Measurements from ENCODE around the gene IL15RA. TPM values are rescaled to one million over a fixed set of nuclear protein-coding genes. Genes with fewer than 3 reads are reported as not detected.

Gene IL15RA
- total RNA-seq, 1 donor from 2014 or later, result 0.48 TPM

- TF ChIP-seq, protein P1, sequence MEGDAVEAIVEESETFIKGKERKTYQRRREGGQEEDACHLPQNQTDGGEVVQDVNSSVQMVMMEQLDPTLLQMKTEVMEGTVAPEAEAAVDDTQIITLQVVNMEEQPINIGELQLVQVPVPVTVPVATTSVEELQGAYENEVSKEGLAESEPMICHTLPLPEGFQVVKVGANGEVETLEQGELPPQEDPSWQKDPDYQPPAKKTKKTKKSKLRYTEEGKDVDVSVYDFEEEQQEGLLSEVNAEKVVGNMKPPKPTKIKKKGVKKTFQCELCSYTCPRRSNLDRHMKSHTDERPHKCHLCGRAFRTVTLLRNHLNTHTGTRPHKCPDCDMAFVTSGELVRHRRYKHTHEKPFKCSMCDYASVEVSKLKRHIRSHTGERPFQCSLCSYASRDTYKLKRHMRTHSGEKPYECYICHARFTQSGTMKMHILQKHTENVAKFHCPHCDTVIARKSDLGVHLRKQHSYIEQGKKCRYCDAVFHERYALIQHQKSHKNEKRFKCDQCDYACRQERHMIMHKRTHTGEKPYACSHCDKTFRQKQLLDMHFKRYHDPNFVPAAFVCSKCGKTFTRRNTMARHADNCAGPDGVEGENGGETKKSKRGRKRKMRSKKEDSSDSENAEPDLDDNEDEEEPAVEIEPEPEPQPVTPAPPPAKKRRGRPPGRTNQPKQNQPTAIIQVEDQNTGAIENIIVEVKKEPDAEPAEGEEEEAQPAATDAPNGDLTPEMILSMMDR (IDR thresholded peaks at IDR 0.05; ENCODE audit: unreplicated experiment), result no peak
Observed at GRCh38 chr10:5945190-5945509, 32.2 kb downstream of the IL15RA start.

DNA sequence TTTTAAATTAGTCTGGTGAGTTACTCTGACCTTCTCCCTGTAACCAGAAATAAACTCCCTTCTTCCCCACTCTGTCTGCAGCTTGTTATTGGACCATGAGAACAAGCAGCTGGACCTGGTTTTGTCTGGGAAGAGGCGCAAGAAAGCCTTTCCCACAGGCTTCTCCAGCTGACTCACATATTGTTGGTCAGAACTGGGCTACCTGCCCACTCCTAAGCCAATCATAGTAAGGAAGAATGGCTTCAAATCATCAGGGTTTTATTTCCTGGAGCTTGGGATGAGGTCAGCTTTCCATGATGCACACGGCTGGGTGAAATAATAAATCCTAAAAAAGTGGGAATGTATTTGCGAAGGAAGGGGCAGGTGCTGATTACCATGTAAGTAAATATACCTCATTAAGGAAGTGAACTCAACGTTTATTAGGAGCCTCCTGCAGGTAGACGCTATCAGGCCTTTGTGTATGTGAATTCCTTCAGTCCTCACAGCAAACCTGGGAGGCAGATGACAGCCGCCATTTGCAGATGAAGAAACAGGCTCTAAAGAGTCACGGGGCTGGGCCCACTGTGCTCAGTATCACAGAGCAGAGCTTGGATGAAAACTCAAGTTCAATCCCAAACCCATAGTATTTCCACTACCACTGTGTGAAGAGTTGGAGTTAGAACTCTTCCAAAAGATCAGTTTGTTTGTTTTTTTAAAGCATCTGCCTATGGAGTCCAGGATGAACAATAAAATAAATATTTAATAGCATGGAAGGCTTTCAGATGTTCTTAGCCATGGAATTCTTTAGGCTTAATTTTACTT, 32.8 kb downstream of the IL15RA start:
- H3K36me3 Mint-ChIP-seq (ENCODE audit: insufficient read depth), result no peaks in the 10 kb centered on the region
- no peak for DNase-seq (ENCODE audit: low spot score, unreplicated experiment)
- H3K27me3 Mint-ChIP-seq, result peaks cover 22% of the 10 kb centered on the region
- H3K27ac Mint-ChIP-seq, result peak overlapping the region; percentile 90
- H3K4me1 Mint-ChIP-seq (ENCODE audit: low read depth), result peaks cover 5% of the 10 kb centered on the region
- TF ChIP-seq, protein P1 (IDR thresholded peaks at IDR 0.05; ENCODE audit: unreplicated experiment), result no peak
- no peak overlapping the region for H3K4me3 Mint-ChIP-seq (ENCODE audit: low read depth)
- no peaks in the 10 kb centered on the region for H3K9me3 Mint-ChIP-seq (ENCODE audit: low read depth)

More at GRCh38 chr10:5945190-5945509, 32.2 kb downstream of the IL15RA start:
- Mint-ChIP-seq H3K27ac (no peak overlapping the region), H3K36me3 (ENCODE audit: insufficient read depth) (no peaks in the 10 kb centered on the region), H3K4me3 (ENCODE audit: low read depth) (no peak overlapping the region), H3K9me3 (ENCODE audit: low read depth) (no peaks in the 10 kb centered on the region), H3K27me3 (peaks cover 22% of the 10 kb centered on the region), H3K4me1 (ENCODE audit: low read depth) (peaks cover 5% of the 10 kb centered on the region)
- DNase-seq (ENCODE audit: low spot score, unreplicated experiment), result no peak

- H3K36me3 Mint-ChIP-seq (ENCODE audit: insufficient read depth), result peaks cover 4% of the 10 kb centered on the region
- TF ChIP-seq, protein P1 (IDR thresholded peaks at IDR 0.05; ENCODE audit: unreplicated experiment), result no peak
- H3K27ac Mint-ChIP-seq, result peak overlapping the region; percentile 24
- H3K27me3 Mint-ChIP-seq, result peaks cover 14% of the 10 kb centered on the region
- no peak overlapping the region for H3K4me3 Mint-ChIP-seq (ENCODE audit: low read depth)
- no peak for DNase-seq (ENCODE audit: low spot score, unreplicated experiment)
- peaks cover 5% of the 10 kb centered on the region for H3K4me1 Mint-ChIP-seq (ENCODE audit: low read depth)
- no peaks in the 10 kb centered on the region for H3K9me3 Mint-ChIP-seq (ENCODE audit: low read depth)
Observed at GRCh38 chr10:5943536-5943935, 33.8 kb downstream of the IL15RA start.

DNA sequence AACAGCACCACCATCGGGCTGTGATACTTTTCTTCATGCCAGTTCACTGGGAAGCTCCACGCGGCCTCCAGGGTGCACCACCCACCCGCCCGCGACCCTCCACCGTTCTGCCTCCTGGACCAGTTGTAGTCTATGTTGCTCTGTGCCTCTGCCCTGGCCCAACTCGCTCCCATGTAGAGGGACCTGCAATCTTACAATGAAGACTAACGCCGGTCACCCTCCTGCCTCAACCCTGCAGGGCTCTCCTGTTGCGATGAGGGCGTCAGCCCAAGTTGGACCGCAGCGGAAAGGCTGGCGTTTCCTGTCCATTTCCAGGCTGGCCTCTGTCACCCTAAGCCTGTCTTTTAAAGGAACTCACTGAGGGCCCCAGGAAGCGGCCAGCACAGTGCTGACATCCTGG, 34.9 kb downstream of the IL15RA start:
- Mint-ChIP-seq H3K4me1 (ENCODE audit: low read depth) (peaks cover 5% of the 10 kb centered on the region), H3K36me3 (ENCODE audit: insufficient read depth) (peaks cover 13% of the 10 kb centered on the region)

GRCh38 chr10:5942001-5942400, 35.3 kb downstream of the IL15RA start:
- no peaks in the 10 kb centered on the region for H3K9me3 Mint-ChIP-seq (ENCODE audit: low read depth)
- TF ChIP-seq, protein P1 (IDR thresholded peaks at IDR 0.05; ENCODE audit: unreplicated experiment), result no peak
- peaks cover 5% of the 10 kb centered on the region for H3K4me1 Mint-ChIP-seq (ENCODE audit: low read depth)
- peaks cover 7% of the 10 kb centered on the region for H3K27me3 Mint-ChIP-seq
- DNase-seq (ENCODE audit: low spot score, unreplicated experiment), result no peak
- no peak overlapping the region for H3K27ac Mint-ChIP-seq
- no peak overlapping the region for H3K4me3 Mint-ChIP-seq (ENCODE audit: low read depth)
- H3K36me3 Mint-ChIP-seq (ENCODE audit: insufficient read depth), result peaks cover 13% of the 10 kb centered on the region

More for the DNA sequence above, 34.9 kb downstream of the IL15RA start:
- TF ChIP-seq, protein P1 (IDR thresholded peaks at IDR 0.05; ENCODE audit: unreplicated experiment), result no peak
- Mint-ChIP-seq H3K27me3 (peaks cover 7% of the 10 kb centered on the region), H3K27ac (no peak overlapping the region), H3K4me3 (ENCODE audit: low read depth) (no peak overlapping the region), H3K9me3 (ENCODE audit: low read depth) (no peaks in the 10 kb centered on the region)
- DNase-seq (ENCODE audit: low spot score, unreplicated experiment), result no peak
